ENCODE results near the gene PPARG.

The PPARG gene

DNA sequence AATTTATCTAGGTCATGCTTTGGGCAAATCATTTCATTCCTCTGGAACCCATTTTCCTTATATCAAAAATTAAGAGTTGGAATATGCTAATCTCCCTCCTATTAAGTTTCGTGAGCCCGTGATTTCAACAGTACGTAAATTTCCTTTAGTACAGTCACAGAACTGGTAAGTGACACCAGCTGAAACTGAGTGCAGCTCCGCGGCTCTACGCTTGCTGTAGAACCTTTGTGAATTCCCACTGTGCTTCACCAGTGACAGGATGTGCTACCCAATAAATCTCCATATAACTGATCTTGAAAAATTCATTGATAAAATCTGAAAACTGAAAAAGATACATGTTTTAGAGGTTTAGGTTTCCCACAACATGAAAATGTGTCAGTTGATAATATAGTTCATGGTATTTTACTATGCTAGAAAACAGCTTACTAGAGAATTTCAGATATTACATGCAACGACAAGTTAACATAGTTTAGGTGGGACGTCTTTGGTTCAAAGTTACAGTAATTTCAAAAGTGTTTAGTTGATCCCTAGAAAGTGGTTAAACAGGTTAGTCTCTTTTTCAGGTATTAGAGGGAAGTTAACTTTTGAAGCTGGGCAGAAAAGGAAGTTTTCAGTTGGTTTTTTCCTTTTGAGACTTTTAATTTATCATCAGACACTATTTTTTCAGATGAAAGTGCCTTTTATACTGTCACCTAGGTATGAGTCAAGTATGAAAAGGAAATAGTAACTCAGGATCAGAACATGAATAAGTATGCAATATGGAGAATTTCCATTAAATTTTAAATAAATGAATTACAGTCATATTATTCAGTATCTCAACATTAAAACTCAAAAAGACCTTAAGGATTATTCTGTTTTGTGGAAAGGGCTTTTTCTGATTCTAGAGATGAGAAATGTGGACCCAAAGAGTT is 57.0 kb downstream of the PPARG start:
- DNase-seq (ENCODE audit: low spot score): no peak
- TF ChIP-seq, protein P1, sequence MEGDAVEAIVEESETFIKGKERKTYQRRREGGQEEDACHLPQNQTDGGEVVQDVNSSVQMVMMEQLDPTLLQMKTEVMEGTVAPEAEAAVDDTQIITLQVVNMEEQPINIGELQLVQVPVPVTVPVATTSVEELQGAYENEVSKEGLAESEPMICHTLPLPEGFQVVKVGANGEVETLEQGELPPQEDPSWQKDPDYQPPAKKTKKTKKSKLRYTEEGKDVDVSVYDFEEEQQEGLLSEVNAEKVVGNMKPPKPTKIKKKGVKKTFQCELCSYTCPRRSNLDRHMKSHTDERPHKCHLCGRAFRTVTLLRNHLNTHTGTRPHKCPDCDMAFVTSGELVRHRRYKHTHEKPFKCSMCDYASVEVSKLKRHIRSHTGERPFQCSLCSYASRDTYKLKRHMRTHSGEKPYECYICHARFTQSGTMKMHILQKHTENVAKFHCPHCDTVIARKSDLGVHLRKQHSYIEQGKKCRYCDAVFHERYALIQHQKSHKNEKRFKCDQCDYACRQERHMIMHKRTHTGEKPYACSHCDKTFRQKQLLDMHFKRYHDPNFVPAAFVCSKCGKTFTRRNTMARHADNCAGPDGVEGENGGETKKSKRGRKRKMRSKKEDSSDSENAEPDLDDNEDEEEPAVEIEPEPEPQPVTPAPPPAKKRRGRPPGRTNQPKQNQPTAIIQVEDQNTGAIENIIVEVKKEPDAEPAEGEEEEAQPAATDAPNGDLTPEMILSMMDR (IDR thresholded peaks at IDR 0.05; ENCODE audit: extremely low read depth, insufficient read depth, missing control alignments): no peak
- in situ Hi-C loops (cut with MboI; ENCODE audit: low pct_unique_long_range_greater_than_20kb, low sequenced_read_pairs, unreplicated experiment): no loop called here

DNA sequence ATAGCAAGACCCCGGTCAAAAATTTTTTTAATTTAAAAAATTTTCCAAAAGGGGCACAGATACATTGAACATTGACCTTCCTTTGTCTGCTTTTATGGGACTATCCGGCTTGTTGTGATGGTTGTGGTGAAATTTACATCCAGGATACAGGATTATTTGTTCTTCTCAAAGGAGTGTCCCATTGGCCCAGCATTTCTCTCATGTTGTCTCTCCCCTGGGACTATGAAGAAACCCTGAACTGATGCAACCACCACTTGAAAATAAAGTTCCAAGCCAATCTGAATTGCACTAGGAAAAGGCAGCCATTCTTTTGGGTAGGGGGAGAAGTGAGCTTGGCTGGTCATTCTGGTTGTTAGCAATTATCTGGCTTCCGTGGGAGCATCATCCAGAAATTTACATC is 58.4 kb downstream of the PPARG start:
- in situ Hi-C loops (cut with MboI; ENCODE audit: low pct_unique_long_range_greater_than_20kb, low sequenced_read_pairs, unreplicated experiment): no loop called here
- DNase-seq (ENCODE audit: low spot score): no peak
- TF ChIP-seq, protein P1 (IDR thresholded peaks at IDR 0.05; ENCODE audit: extremely low read depth, insufficient read depth, missing control alignments): no peak

DNA sequence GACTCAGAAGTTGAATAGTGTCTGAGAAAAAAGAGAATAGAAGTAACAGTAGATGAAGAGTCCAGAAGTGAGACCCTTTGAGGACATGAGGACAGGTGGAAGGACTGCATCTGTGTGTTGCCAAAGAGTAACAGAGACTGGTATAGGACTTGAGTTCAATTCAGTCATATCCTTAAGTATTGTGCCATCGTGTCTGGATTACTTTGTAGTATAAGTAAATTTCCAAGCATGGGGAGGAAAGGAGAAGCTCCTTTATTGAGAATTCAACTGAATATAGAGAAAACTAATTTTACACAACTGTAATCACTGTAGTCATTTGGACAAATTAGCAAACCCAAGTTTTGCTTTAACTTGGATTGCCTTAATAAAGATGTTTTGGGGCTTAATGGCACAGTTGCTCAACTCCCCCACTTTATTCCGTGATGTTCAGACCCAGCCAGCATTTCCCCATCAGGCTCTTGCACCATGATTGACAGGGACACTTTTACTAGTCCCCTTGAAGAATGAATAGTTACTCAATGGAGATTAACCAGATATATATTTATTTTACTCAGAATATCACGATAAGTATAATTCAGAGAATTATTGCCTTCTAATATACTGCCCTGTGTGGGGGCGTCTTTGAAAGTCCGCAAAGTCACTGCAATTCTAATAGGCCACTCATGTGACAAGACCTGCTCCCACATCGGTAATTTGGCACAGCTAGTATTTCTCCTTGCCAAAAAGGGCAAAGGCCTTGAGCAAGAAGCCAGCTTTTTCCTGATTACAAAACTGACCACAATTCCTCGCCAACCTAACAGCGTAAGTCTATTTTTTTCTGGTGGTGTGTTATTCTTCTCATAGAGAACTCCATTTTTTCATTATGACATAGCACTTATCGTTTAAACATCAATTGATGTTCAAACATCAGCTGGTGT is 61.3 kb downstream of the PPARG start:
- DNase-seq (ENCODE audit: low spot score): no peak
- in situ Hi-C loops (cut with MboI; ENCODE audit: low pct_unique_long_range_greater_than_20kb, low sequenced_read_pairs, unreplicated experiment): no loop called here
- TF ChIP-seq, protein P1 (IDR thresholded peaks at IDR 0.05; ENCODE audit: extremely low read depth, insufficient read depth, missing control alignments): no peak

DNA sequence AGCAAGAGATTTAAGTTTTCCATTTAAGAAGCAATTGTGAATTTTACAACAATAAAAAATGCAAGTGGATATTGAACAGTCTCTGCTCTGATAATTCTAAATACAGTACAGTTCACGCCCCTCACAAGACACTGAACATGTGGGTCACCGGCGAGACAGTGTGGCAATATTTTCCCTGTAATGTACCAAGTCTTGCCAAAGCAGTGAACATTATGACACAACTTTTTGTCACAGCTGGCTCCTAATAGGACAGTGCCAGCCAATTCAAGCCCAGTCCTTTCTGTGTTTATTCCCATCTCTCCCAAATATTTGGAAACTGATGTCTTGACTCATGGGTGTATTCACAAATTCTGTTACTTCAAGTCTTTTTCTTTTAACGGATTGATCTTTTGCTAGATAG is 62.3 kb downstream of the PPARG start:
- TF ChIP-seq, protein P1 (IDR thresholded peaks at IDR 0.05; ENCODE audit: extremely low read depth, insufficient read depth, missing control alignments): no peak
- in situ Hi-C loops (cut with MboI; ENCODE audit: low pct_unique_long_range_greater_than_20kb, low sequenced_read_pairs, unreplicated experiment): no loop called here

DNA sequence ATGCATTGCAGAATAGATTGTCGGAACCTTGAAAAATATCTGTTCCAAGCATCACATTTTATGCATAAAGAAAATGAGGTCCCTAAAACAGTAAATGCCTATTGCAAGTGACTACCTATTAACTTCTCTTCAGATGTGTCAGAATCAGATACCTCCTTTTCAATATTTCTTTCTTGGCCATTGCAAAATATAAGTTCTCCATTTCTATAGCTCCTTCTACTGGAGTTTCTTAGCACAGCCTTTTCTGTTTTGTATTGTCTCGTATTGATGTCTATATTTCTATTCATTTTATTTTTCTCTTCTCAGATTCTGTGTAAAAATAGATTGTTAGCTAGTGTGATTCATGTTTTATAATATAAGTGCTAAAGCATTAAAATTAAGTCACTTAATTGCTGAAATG is 63.4 kb downstream of the PPARG start:
- no peak for DNase-seq (ENCODE audit: low spot score)
- TF ChIP-seq, protein P1 (IDR thresholded peaks at IDR 0.05; ENCODE audit: extremely low read depth, insufficient read depth, missing control alignments): no peak
- in situ Hi-C loops (cut with MboI; ENCODE audit: low pct_unique_long_range_greater_than_20kb, low sequenced_read_pairs, unreplicated experiment): no loop called here

More for the DNA sequence above, 62.3 kb downstream of the PPARG start:
- DNase-seq (ENCODE audit: low spot score): no peak

DNA sequence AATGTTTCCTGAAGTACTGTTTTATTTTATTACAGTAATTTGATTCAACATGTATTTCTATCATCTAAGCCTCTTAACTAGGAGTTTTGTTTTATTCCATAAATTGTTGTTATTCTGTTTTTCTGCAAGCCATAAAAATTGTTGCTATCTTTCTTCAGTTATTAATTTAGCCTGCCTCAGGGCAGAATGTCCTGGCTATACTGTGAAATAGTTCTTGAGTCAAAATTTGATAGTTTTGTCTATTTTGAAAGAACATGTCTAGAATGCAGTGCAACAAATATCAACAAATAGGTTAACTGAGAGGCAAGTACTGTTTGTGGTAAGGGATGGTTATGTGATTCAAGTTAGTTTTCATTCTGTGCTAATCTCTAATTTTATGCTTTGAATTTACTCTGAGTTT is 63.9 kb downstream of the PPARG start:
- no peak for DNase-seq (ENCODE audit: low spot score)
- in situ Hi-C loops (cut with MboI; ENCODE audit: low pct_unique_long_range_greater_than_20kb, low sequenced_read_pairs, unreplicated experiment): no loop called here
- TF ChIP-seq, protein P1 (IDR thresholded peaks at IDR 0.05; ENCODE audit: extremely low read depth, insufficient read depth, missing control alignments): no peak
